ENCODE data around the gene XPO6. TPM values are rescaled to one million over a fixed set of nuclear protein-coding genes. Genes with fewer than 3 reads are reported as not detected.

XPO6 gene
- total RNA-seq, 1 experiment from 2014 or later: 135 TPM

DNA sequence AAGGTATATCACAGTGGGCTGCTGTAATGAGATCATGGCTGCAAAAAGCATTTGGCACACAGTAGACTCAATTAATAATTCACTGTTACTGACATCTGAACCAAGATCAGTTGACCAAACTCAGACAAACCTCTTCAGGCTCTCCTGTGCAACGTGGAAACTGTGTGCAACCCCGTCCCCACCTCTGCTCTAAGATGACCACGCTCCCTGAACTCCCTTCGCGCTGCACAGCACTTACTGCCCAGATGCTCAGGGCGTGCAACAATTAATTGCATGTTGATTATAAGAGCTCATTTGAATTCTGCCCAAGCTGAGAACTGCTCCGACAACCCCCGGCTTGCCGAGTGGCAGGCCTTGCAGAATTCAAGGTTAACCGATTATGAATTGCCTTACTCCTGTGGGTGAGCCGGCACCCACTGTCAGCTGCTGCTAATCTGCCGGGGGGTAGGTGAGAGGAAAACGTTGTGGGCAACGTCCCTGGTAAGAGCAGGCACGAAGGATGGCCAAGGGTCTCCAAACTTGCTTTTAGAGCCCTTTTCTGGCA is 147.0 kb downstream of the XPO6 start:
- ATAC-seq (no peak), DNase-seq (ENCODE audit: low read depth, low spot score) (no peak)
- BruUV-seq (replicated peaks): no TSS peak
- no peak overlapping the region for H3K27ac ChIP-seq (ENCODE audit: low read length)
- no peaks in the 10 kb centered on the region for H3K9me3 ChIP-seq (ENCODE audit: control insufficient read depth, insufficient read depth, low read depth, low read length)
- no peaks in the 10 kb centered on the region for H3K36me3 ChIP-seq (ENCODE audit: control insufficient read depth, insufficient read depth, low read length)
- no peaks in the 10 kb centered on the region for H3K4me1 ChIP-seq (ENCODE audit: control insufficient read depth, insufficient read depth, low read length)
- in situ Hi-C loops (cut with HindIII; ENCODE audit: low pct_unique_long_range_greater_than_20kb, low sequenced_read_pairs): no loop called here
- no peak for TF ChIP-seq SIN3A (IDR thresholded peaks at IDR 0.05; ENCODE audit: borderline replicate concordance, insufficient read depth, low read depth, low read length)
- TF ChIP-seq POLR2AphosphoS5 (IDR thresholded peaks at IDR 0.05; ENCODE audit: low read depth, low read length): no peak
- TF ChIP-seq, protein P1, sequence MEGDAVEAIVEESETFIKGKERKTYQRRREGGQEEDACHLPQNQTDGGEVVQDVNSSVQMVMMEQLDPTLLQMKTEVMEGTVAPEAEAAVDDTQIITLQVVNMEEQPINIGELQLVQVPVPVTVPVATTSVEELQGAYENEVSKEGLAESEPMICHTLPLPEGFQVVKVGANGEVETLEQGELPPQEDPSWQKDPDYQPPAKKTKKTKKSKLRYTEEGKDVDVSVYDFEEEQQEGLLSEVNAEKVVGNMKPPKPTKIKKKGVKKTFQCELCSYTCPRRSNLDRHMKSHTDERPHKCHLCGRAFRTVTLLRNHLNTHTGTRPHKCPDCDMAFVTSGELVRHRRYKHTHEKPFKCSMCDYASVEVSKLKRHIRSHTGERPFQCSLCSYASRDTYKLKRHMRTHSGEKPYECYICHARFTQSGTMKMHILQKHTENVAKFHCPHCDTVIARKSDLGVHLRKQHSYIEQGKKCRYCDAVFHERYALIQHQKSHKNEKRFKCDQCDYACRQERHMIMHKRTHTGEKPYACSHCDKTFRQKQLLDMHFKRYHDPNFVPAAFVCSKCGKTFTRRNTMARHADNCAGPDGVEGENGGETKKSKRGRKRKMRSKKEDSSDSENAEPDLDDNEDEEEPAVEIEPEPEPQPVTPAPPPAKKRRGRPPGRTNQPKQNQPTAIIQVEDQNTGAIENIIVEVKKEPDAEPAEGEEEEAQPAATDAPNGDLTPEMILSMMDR (IDR thresholded peaks at IDR 0.05): no peak
- TF ChIP-seq, protein P2, sequence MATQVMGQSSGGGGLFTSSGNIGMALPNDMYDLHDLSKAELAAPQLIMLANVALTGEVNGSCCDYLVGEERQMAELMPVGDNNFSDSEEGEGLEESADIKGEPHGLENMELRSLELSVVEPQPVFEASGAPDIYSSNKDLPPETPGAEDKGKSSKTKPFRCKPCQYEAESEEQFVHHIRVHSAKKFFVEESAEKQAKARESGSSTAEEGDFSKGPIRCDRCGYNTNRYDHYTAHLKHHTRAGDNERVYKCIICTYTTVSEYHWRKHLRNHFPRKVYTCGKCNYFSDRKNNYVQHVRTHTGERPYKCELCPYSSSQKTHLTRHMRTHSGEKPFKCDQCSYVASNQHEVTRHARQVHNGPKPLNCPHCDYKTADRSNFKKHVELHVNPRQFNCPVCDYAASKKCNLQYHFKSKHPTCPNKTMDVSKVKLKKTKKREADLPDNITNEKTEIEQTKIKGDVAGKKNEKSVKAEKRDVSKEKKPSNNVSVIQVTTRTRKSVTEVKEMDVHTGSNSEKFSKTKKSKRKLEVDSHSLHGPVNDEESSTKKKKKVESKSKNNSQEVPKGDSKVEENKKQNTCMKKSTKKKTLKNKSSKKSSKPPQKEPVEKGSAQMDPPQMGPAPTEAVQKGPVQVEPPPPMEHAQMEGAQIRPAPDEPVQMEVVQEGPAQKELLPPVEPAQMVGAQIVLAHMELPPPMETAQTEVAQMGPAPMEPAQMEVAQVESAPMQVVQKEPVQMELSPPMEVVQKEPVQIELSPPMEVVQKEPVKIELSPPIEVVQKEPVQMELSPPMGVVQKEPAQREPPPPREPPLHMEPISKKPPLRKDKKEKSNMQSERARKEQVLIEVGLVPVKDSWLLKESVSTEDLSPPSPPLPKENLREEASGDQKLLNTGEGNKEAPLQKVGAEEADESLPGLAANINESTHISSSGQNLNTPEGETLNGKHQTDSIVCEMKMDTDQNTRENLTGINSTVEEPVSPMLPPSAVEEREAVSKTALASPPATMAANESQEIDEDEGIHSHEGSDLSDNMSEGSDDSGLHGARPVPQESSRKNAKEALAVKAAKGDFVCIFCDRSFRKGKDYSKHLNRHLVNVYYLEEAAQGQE (IDR thresholded peaks at IDR 0.05; ENCODE audit: insufficient read depth in 1 of 2, low read depth in 2 of 2, low read length in 1 of 2): no peak
- no peak for TF ChIP-seq TCF7L2 (IDR thresholded peaks at IDR 0.05; ENCODE audit: low read depth, low read length)
- intact Hi-C loops (cut with micrococcal nuclease; ENCODE audit: unreplicated experiment): loop anchor here (5.0 kb wide), 1 partner anchor 287 kb away; no protein-coding TSS in a partner anchor
- no peak overlapping the region for H3K4me3 ChIP-seq (ENCODE audit: low read depth in 2 of 2, low read length in 2 of 2)
- H3K27me3 ChIP-seq (ENCODE audit: control insufficient read depth, insufficient read depth, low read length): peaks cover 25% of the 10 kb centered on the region
- ChIA-PET CTCF (no interaction called here), POLR2A (no interaction called here)

DNA sequence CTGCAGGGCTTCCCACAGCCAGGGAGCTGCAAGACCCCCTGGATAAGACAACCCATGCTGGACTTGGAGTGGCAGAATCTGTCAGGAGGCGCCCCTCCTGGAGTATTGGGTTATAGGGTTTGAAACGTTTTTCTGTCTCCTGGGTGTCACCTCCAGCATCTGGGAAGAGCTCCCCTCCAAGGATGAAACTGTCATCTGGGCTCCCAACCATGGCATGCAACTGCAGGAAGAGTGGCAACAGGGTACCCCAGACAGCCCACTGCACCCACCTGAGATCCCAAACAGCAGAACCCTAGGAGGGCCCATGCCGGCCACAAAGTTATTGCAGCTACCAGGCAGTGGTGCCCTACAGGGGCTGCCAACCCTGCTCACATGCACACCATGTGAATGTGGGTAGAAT is 147.6 kb downstream of the XPO6 start:
- Histone ChIP-seq H3K4me1 (ENCODE audit: control insufficient read depth, insufficient read depth, low read length) (no peaks in the 10 kb centered on the region), H3K36me3 (ENCODE audit: control insufficient read depth, insufficient read depth, low read length) (no peaks in the 10 kb centered on the region), H3K27me3 (ENCODE audit: control insufficient read depth, insufficient read depth, low read length) (peaks cover 25% of the 10 kb centered on the region), H3K4me3 (ENCODE audit: low read depth in 2 of 2, low read length in 2 of 2) (no peak overlapping the region), H3K27ac (ENCODE audit: low read length) (no peak overlapping the region), H3K9me3 (ENCODE audit: control insufficient read depth, insufficient read depth, low read depth, low read length) (no peaks in the 10 kb centered on the region)
- no TSS peak for BruUV-seq (replicated peaks)
- ChIA-PET POLR2A (no interaction called here), CTCF (no interaction called here)
- ATAC-seq (no peak), DNase-seq (ENCODE audit: low read depth, low spot score) (no peak)
- intact Hi-C loops (cut with micrococcal nuclease; ENCODE audit: unreplicated experiment) (loop anchor here (5.0 kb wide), 1 partner anchor 287 kb away; no protein-coding TSS in a partner anchor), in situ Hi-C loops (cut with HindIII; ENCODE audit: low pct_unique_long_range_greater_than_20kb, low sequenced_read_pairs) (no loop called here)
- TF ChIP-seq SIN3A (IDR thresholded peaks at IDR 0.05; ENCODE audit: borderline replicate concordance, insufficient read depth, low read depth, low read length): no peak
- no peak for TF ChIP-seq POLR2AphosphoS5 (IDR thresholded peaks at IDR 0.05; ENCODE audit: low read depth, low read length)
- no peak for TF ChIP-seq TCF7L2 (IDR thresholded peaks at IDR 0.05; ENCODE audit: low read depth, low read length)
- TF ChIP-seq, protein P1 (IDR thresholded peaks at IDR 0.05): no peak
- TF ChIP-seq, protein P2 (IDR thresholded peaks at IDR 0.05; ENCODE audit: insufficient read depth in 1 of 2, low read depth in 2 of 2, low read length in 1 of 2): no peak

All from Panc1 (cell line).